Neural progenitor cell (in vitro differentiated cells): ENCODE results near the gene RPEL1. TPM values are rescaled to one million over a fixed set of nuclear protein-coding genes. Genes with fewer than 3 reads are reported as not detected.

Source experiments
- DNase-seq: peaks from one replicate; pipeline ENCODE4 v3.0.0-alpha.2; 2016; ENCODE audit warnings: low spot score
- H2AFZ ChIP-seq: fragments of 200-600 bp; sonication (generic); replicated peaks from 2 replicates; pipeline ENCODE4 v1.6.1; 2016; ENCODE audit warnings: antibody characterized with exemption
- H3F3A ChIP-seq: fragments of 200-600 bp; sonication (generic); 2 replicates; pipeline ENCODE4 v1.6.1; 2016; ENCODE audit warnings: antibody characterized with exemption, low read depth
- H3K27ac ChIP-seq: fragments of 200-600 bp; sonication (generic); 2 replicates; pipeline ENCODE4 v1.5.1; 2016; ENCODE audit warnings: mild to moderate bottlenecking
- H3K27me3 ChIP-seq: fragments of 200-600 bp; sonication (generic); 2 replicates; pipeline ENCODE4 v1.6.1; 2016; ENCODE audit warnings: mild to moderate bottlenecking, moderate library complexity
- H3K36me3 ChIP-seq: fragments of 200-600 bp; sonication (generic); 2 replicates; pipeline ENCODE4 v1.5.1; 2016
- H3K4me1 ChIP-seq: fragments of 200-600 bp; sonication (generic); 2 replicates; pipeline ENCODE4 v1.6.1; 2016; ENCODE audit warnings: mixed run types
- H3K4me2 ChIP-seq: fragments of 200-600 bp; sonication (generic); 2 replicates; pipeline ENCODE4 v1.6.1; 2016
- H3K4me3 ChIP-seq: fragments of 200-600 bp; sonication (generic); 2 replicates; pipeline ENCODE4 v1.5.1; 2016
- H3K79me2 ChIP-seq: fragments of 200-600 bp; sonication (generic); 2 replicates; pipeline ENCODE4 v1.6.1; 2016; ENCODE audit warnings: low read depth
- H3K9ac ChIP-seq: fragments of 200-600 bp; sonication (generic); 2 replicates; pipeline ENCODE4 v1.6.1; 2016
- H3K9me3 ChIP-seq: fragments of 200-600 bp; sonication (generic); 2 replicates; pipeline ENCODE4 v1.5.1; 2016; ENCODE audit warnings: low read depth
- H4K20me1 ChIP-seq: fragments of 200-600 bp; sonication (generic); 2 replicates; pipeline ENCODE4 v1.6.1; 2016; ENCODE audit warnings: low read depth
- H3K27ac Mint-ChIP-seq: 3 replicates; pipeline ENCODE4 v1.8.0; 2021; ENCODE audit warnings: mixed read lengths
- H3K27me3 Mint-ChIP-seq: 2 replicates; pipeline ENCODE4 v1.8.0; 2022; ENCODE audit warnings: low read depth, mild to moderate bottlenecking, inconsistent platforms, moderate library complexity, mixed read lengths; ENCODE audit not compliant: insufficient read depth
- H3K36me3 Mint-ChIP-seq: 3 replicates; pipeline ENCODE4 v1.8.0; 2021; ENCODE audit warnings: mixed read lengths
- H3K4me1 Mint-ChIP-seq: 3 replicates; pipeline ENCODE4 v1.8.0; 2021; ENCODE audit warnings: mixed read lengths
- H3K4me3 Mint-ChIP-seq: 3 replicates; pipeline ENCODE4 v1.8.0; 2021; ENCODE audit warnings: mild to moderate bottlenecking, moderate library complexity, mixed read lengths
- H3K9me3 Mint-ChIP-seq: 3 replicates; pipeline ENCODE4 v1.8.0; 2020; ENCODE audit warnings: mixed read lengths
- CTCF ChIP-seq: fragments of 200-600 bp; sonication (generic); IDR thresholded peaks from 2 replicates; pipeline ENCODE4 v1.5.1; 2017; ENCODE audit warnings: antibody characterized with exemption, mild to moderate bottlenecking
- EZH2 ChIP-seq: fragments of 200-600 bp; sonication (generic); IDR thresholded peaks from 2 replicates; pipeline ENCODE4 v1.6.1; 2017; ENCODE audit warnings: antibody characterized with exemption, mild to moderate bottlenecking, moderate library complexity
- EZH2phosphoT487 ChIP-seq: fragments of 200-600 bp; sonication (generic); IDR thresholded peaks from 2 replicates; pipeline ENCODE4 v1.6.1; 2017; ENCODE audit warnings: antibody characterized with exemption
- total RNA-seq: library from RNA; depleted of rRNA; stranded (reverse); fragments of >200 nt; gene quantifications from 2 replicates; pipeline ENCODE4 v1.2.3, GENCODE V29; 2015; ENCODE audit warnings: low replicate concordance

RPEL1 gene
- total RNA-seq, 1 donor from 2014 or later: not detected

- Histone ChIP-seq H3K36me3 (no peaks in the 10 kb centered on the region), H3F3A (peaks cover 30% of the 10 kb centered on the region), H3K9ac (no peak overlapping the region), H4K20me1 (no peaks in the 10 kb centered on the region), H3K4me1 (peaks cover 17% of the 10 kb centered on the region), H3K79me2 (no peaks in the 10 kb centered on the region), H2AFZ (no peak overlapping the region), H3K27me3 (no peaks in the 10 kb centered on the region), H3K4me3 (no peak overlapping the region), H3K4me2 (no peak overlapping the region), H3K9me3 (no peaks in the 10 kb centered on the region), H3K27ac (no peak overlapping the region)
- Mint-ChIP-seq H3K27me3 (peaks cover 5% of the 10 kb centered on the region), H3K4me3 (no peak overlapping the region), H3K36me3 (no peaks in the 10 kb centered on the region), H3K4me1 (peaks cover 17% of the 10 kb centered on the region), H3K9me3 (peaks cover 13% of the 10 kb centered on the region), H3K27ac (no peak overlapping the region)
- no peak for TF ChIP-seq EZH2
- TF ChIP-seq CTCF: no peak
- TF ChIP-seq EZH2phosphoT487: no peak
- DNase-seq: no peak
Measured at GRCh38 chr10:103227416-103227815, 18.3 kb upstream of the RPEL1 start.

- H3K27me3 Mint-ChIP-seq: peaks cover 5% of the 10 kb centered on the region
- no peaks in the 10 kb centered on the region for H3K9me3 Mint-ChIP-seq
- peaks cover 37% of the 10 kb centered on the region for H3F3A ChIP-seq
- H3K79me2 ChIP-seq: no peaks in the 10 kb centered on the region
- no peak for TF ChIP-seq EZH2
- TF ChIP-seq CTCF: no peak
- no peak for TF ChIP-seq EZH2phosphoT487
- H3K4me1 Mint-ChIP-seq: peaks cover 17% of the 10 kb centered on the region
- no peak overlapping the region for H2AFZ ChIP-seq
- no peaks in the 10 kb centered on the region for H4K20me1 ChIP-seq
- peaks cover 17% of the 10 kb centered on the region for H3K4me1 ChIP-seq
- peak overlapping the region; percentile 94 for H3K27ac ChIP-seq
- no peak overlapping the region for H3K4me3 Mint-ChIP-seq
- H3K36me3 ChIP-seq: no peaks in the 10 kb centered on the region
- H3K4me3 ChIP-seq: no peak overlapping the region
- peak; percentile 83 for DNase-seq
- no peak overlapping the region for H3K9ac ChIP-seq
- H3K9me3 ChIP-seq: no peaks in the 10 kb centered on the region
- H3K27ac Mint-ChIP-seq: peak overlapping the region; percentile 85
- peak overlapping the region; percentile 56 for H3K4me2 ChIP-seq
- H3K27me3 ChIP-seq: no peaks in the 10 kb centered on the region
- H3K36me3 Mint-ChIP-seq: no peaks in the 10 kb centered on the region
Measured at GRCh38 chr10:103231047-103231551, 14.6 kb upstream of the RPEL1 start.

- TF ChIP-seq EZH2 (no peak), EZH2phosphoT487 (no peak), CTCF (no peak)
- H3K79me2 ChIP-seq: no peaks in the 10 kb centered on the region
- Mint-ChIP-seq H3K4me1 (peaks cover 17% of the 10 kb centered on the region), H3K9me3 (no peaks in the 10 kb centered on the region), H3K4me3 (no peak overlapping the region), H3K27ac (no peak overlapping the region), H3K36me3 (no peaks in the 10 kb centered on the region), H3K27me3 (peaks cover under 1% of the 10 kb centered on the region)
- H3K36me3 ChIP-seq: no peaks in the 10 kb centered on the region
- H3K4me1 ChIP-seq: peaks cover 17% of the 10 kb centered on the region
- no peaks in the 10 kb centered on the region for H3K9me3 ChIP-seq
- no peak overlapping the region for H3K9ac ChIP-seq
- H2AFZ ChIP-seq: no peak overlapping the region
- no peaks in the 10 kb centered on the region for H3K27me3 ChIP-seq
- no peaks in the 10 kb centered on the region for H4K20me1 ChIP-seq
- no peak for DNase-seq
- H3K4me3 ChIP-seq: no peak overlapping the region
- peak overlapping the region; percentile 94 for H3K27ac ChIP-seq
- peaks cover 37% of the 10 kb centered on the region for H3F3A ChIP-seq
- H3K4me2 ChIP-seq: no peak overlapping the region
Measured at GRCh38 chr10:103232131-103232673, 13.5 kb upstream of the RPEL1 start.
